ENCODE data around the gene SGCD.

- TF ChIP-seq POLR2A (IDR thresholded peaks at IDR 0.05): no peak
- TF ChIP-seq, protein P1, sequence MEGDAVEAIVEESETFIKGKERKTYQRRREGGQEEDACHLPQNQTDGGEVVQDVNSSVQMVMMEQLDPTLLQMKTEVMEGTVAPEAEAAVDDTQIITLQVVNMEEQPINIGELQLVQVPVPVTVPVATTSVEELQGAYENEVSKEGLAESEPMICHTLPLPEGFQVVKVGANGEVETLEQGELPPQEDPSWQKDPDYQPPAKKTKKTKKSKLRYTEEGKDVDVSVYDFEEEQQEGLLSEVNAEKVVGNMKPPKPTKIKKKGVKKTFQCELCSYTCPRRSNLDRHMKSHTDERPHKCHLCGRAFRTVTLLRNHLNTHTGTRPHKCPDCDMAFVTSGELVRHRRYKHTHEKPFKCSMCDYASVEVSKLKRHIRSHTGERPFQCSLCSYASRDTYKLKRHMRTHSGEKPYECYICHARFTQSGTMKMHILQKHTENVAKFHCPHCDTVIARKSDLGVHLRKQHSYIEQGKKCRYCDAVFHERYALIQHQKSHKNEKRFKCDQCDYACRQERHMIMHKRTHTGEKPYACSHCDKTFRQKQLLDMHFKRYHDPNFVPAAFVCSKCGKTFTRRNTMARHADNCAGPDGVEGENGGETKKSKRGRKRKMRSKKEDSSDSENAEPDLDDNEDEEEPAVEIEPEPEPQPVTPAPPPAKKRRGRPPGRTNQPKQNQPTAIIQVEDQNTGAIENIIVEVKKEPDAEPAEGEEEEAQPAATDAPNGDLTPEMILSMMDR (IDR thresholded peaks at IDR 0.05): no peak
These were observed 225.9 kb downstream of the SGCD start for GRCh38 chr5:156552855-156553358.
